ENCODE data around the gene FURIN. TPM values are rescaled to one million over a fixed set of nuclear protein-coding genes. Genes with fewer than 3 reads are reported as not detected.

The FURIN gene
- polyA plus RNA-seq, 4 donors = 22.8 to 112 (median 38.5) TPM

DNA sequence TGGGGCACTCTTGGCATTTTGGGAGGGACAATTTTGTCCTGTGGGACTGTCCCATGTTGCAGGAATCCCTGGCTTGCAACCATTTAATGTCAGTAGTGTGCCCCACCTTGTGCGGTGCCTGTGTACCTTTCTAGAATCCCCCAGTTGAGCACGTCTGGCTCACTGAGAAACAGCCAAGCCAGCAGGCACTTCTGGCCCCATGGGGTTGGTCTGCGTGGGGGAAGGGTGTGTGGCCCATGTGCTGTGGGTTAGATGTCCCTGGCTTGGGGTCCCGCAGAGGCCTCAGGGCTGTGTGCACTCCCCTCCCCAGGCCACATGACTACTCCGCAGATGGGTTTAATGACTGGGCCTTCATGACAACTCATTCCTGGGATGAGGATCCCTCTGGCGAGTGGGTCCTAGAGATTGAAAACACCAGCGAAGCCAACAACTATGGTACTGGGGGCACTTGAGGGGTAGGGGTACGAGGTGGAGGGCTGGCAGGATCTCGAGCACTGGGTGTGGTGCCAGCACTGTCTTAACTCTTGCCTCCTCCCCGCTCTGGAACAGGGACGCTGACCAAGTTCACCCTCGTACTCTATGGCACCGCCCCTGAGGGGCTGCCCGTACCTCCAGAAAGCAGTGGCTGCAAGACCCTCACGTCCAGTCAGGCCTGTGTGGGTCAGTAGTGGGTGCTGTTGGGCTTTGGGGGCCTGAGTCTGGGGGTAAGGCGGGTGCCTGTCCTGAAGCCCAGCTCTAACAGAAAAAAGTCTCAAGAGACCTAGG lies 12.2 kb downstream of the FURIN start:
- no peak overlapping the region for H3K4me3 ChIP-seq (ENCODE audit: low read depth in 1 of 3, low read length in 3 of 3)
- H3K27ac ChIP-seq (ENCODE audit: low read depth in 1 of 3, low read length in 2 of 3) = no peak overlapping the region
- DNase-seq (no peak), FAIRE-seq (no peak)
- 88 to 94% (median 90%) methylated on average over 16 of the region's 16 CpGs for WGBS, 3 donors
- no peaks in the 10 kb centered on the region for H3K9me3 ChIP-seq (ENCODE audit: control insufficient read depth in 2 of 2, insufficient read depth in 1 of 2, low read depth in 1 of 2, low read length in 1 of 2)
- H3K36me3 ChIP-seq (ENCODE audit: control insufficient read depth in 3 of 3, insufficient read depth in 2 of 3, low read depth in 1 of 3, low read length in 3 of 3) = peaks cover 23 to 80% (median 29%) of the 10 kb centered on the region in 3 donors
- peaks cover 0 to 26% (median 7%) of the 10 kb centered on the region in 3 donors for H3K4me1 ChIP-seq (ENCODE audit: control insufficient read depth in 3 of 3, insufficient read depth in 2 of 3, low read depth in 1 of 3, low read length in 2 of 3)
- no peaks in the 10 kb centered on the region for H3K27me3 ChIP-seq (ENCODE audit: control insufficient read depth in 3 of 3, insufficient read depth in 3 of 3, low read length in 3 of 3)

DNA sequence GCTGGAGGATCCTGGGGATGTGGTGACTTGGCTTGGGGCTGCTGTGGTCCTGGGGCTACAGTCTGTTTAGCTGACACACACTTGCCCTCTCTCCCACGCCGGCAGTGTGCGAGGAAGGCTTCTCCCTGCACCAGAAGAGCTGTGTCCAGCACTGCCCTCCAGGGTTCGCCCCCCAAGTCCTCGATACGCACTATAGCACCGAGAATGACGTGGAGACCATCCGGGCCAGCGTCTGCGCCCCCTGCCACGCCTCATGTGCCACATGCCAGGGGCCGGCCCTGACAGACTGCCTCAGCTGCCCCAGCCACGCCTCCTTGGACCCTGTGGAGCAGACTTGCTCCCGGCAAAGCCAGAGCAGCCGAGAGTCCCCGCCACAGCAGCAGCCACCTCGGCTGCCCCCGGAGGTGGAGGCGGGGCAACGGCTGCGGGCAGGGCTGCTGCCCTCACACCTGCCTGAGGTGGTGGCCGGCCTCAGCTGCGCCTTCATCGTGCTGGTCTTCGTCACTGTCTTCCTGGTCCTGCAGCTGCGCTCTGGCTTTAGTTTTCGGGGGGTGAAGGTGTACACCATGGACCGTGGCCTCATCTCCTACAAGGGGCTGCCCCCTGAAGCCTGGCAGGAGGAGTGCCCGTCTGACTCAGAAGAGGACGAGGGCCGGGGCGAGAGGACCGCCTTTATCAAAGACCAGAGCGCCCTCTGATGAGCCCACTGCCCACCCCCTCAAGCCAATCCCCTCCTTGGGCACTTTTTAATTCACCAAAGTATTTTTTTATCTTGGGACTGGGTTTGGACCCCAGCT lies 13.0 kb downstream of the FURIN start:
- H3K36me3 ChIP-seq (ENCODE audit: control insufficient read depth in 3 of 3, insufficient read depth in 2 of 3, low read depth in 1 of 3, low read length in 3 of 3) = peaks cover 21 to 72% (median 27%) of the 10 kb centered on the region in 3 donors
- no peak overlapping the region for H3K27ac ChIP-seq (ENCODE audit: low read depth in 1 of 3, low read length in 2 of 3)
- FAIRE-seq (no peak), DNase-seq (no peak)
- no peak overlapping the region for H3K4me3 ChIP-seq (ENCODE audit: low read depth in 1 of 3, low read length in 3 of 3)
- H3K27me3 ChIP-seq (ENCODE audit: control insufficient read depth in 3 of 3, insufficient read depth in 3 of 3, low read length in 3 of 3) = no peaks in the 10 kb centered on the region
- H3K4me1 ChIP-seq (ENCODE audit: control insufficient read depth in 3 of 3, insufficient read depth in 2 of 3, low read depth in 1 of 3, low read length in 2 of 3) = peaks cover 0 to 31% (median 7%) of the 10 kb centered on the region in 3 donors
- H3K9me3 ChIP-seq (ENCODE audit: control insufficient read depth in 2 of 2, insufficient read depth in 1 of 2, low read depth in 1 of 2, low read length in 1 of 2) = no peaks in the 10 kb centered on the region
- WGBS, 3 donors = 67 to 78% (median 74%) methylated on average over 35 of the region's 35 CpGs

DNA sequence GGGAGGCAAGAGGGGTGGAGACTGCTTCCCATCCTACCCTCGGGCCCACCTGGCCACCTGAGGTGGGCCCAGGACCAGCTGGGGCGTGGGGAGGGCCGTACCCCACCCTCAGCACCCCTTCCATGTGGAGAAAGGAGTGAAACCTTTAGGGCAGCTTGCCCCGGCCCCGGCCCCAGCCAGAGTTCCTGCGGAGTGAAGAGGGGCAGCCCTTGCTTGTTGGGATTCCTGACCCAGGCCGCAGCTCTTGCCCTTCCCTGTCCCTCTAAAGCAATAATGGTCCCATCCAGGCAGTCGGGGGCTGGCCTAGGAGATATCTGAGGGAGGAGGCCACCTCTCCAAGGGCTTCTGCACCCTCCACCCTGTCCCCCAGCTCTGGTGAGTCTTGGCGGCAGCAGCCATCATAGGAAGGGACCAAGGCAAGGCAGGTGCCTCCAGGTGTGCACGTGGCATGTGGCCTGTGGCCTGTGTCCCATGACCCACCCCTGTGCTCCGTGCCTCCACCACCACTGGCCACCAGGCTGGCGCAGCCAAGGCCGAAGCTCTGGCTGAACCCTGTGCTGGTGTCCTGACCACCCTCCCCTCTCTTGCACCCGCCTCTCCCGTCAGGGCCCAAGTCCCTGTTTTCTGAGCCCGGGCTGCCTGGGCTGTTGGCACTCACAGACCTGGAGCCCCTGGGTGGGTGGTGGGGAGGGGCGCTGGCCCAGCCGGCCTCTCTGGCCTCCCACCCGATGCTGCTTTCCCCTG lies 13.8 kb downstream of the FURIN start:
- no peak for FAIRE-seq

DNA sequence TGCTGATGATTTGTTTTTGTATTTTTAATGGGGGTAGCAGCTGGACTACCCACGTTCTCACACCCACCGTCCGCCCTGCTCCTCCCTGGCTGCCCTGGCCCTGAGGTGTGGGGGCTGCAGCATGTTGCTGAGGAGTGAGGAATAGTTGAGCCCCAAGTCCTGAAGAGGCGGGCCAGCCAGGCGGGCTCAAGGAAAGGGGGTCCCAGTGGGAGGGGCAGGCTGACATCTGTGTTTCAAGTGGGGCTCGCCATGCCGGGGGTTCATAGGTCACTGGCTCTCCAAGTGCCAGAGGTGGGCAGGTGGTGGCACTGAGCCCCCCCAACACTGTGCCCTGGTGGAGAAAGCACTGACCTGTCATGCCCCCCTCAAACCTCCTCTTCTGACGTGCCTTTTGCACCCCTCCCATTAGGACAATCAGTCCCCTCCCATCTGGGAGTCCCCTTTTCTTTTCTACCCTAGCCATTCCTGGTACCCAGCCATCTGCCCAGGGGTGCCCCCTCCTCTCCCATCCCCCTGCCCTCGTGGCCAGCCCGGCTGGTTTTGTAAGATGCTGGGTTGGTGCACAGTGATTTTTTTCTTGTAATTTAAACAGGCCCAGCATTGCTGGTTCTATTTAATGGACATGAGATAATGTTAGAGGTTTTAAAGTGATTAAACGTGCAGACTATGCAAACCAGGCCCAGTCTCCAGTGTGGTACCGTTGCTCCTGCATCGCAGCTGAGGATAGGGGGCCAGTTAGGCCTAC lies 14.6 kb downstream of the FURIN start:
- DNase-seq (no peak), FAIRE-seq (no peak)
- Histone ChIP-seq H3K9me3 (ENCODE audit: control insufficient read depth in 2 of 2, insufficient read depth in 1 of 2, low read depth in 1 of 2, low read length in 1 of 2) (no peaks in the 10 kb centered on the region), H3K27me3 (ENCODE audit: control insufficient read depth in 3 of 3, insufficient read depth in 3 of 3, low read length in 3 of 3) (no peaks in the 10 kb centered on the region), H3K36me3 (ENCODE audit: control insufficient read depth in 3 of 3, insufficient read depth in 2 of 3, low read depth in 1 of 3, low read length in 3 of 3) (peaks cover 9 to 70% (median 16%) of the 10 kb centered on the region in 3 donors), H3K4me1 (ENCODE audit: control insufficient read depth in 3 of 3, insufficient read depth in 2 of 3, low read depth in 1 of 3, low read length in 2 of 3) (peaks cover 0 to 32% (median 7%) of the 10 kb centered on the region in 3 donors), H3K4me3 (ENCODE audit: low read depth in 1 of 3, low read length in 3 of 3) (no peak overlapping the region), H3K27ac (ENCODE audit: low read depth in 1 of 3, low read length in 2 of 3) (peak overlapping the region in 2 of 3 donors; percentile 83 to 87)
- WGBS, 3 donors = 62 to 73% (median 62%) methylated on average over 13 of the region's 13 CpGs

More for the DNA sequence above, 13.8 kb downstream of the FURIN start:
- 82 to 88% (median 84%) methylated on average over 18 to 19 of the region's 19 CpGs for WGBS, 3 donors
- Histone ChIP-seq H3K9me3 (ENCODE audit: control insufficient read depth in 2 of 2, insufficient read depth in 1 of 2, low read depth in 1 of 2, low read length in 1 of 2) (no peaks in the 10 kb centered on the region), H3K4me1 (ENCODE audit: control insufficient read depth in 3 of 3, insufficient read depth in 2 of 3, low read depth in 1 of 3, low read length in 2 of 3) (peaks cover 0 to 32% (median 7%) of the 10 kb centered on the region in 3 donors), H3K27ac (ENCODE audit: low read depth in 1 of 3, low read length in 2 of 3) (no peak overlapping the region), H3K36me3 (ENCODE audit: control insufficient read depth in 3 of 3, insufficient read depth in 2 of 3, low read depth in 1 of 3, low read length in 3 of 3) (peaks cover 13 to 71% (median 20%) of the 10 kb centered on the region in 3 donors), H3K27me3 (ENCODE audit: control insufficient read depth in 3 of 3, insufficient read depth in 3 of 3, low read length in 3 of 3) (no peaks in the 10 kb centered on the region), H3K4me3 (ENCODE audit: low read depth in 1 of 3, low read length in 3 of 3) (no peak overlapping the region)
- DNase-seq = no peak

DNA sequence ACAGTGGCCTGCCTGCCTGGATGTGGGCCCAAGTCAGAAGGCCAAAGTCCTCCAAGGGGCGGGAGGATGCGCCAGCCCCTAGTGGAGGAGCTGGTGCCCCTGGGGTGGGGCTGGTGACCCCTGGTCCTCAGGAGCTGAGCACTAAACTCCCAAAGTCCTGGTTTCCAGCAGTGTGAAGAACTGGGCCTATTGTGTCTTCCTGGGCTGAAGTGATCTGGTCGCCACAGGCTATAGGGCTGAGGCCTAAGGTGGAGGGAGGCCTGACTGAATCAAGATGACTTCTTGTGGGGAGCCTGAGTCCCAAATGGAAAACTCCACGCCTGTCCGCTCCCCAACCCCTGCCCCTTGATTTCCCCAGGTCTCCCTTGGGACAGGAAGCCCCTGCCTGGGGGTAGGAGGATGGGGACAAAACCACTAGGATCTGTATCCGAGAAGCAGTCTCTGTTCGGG lies 15.2 kb downstream of the FURIN start:
- Histone ChIP-seq H3K27ac (ENCODE audit: low read depth in 1 of 3, low read length in 2 of 3) (peak overlapping the region in 2 of 3 donors; percentile 83 to 87), H3K4me1 (ENCODE audit: control insufficient read depth in 3 of 3, insufficient read depth in 2 of 3, low read depth in 1 of 3, low read length in 2 of 3) (peaks cover 0 to 32% (median 7%) of the 10 kb centered on the region in 3 donors)
- 47 to 58% (median 48%) methylated on average over 7 of the region's 7 CpGs for WGBS, 3 donors

DNA sequence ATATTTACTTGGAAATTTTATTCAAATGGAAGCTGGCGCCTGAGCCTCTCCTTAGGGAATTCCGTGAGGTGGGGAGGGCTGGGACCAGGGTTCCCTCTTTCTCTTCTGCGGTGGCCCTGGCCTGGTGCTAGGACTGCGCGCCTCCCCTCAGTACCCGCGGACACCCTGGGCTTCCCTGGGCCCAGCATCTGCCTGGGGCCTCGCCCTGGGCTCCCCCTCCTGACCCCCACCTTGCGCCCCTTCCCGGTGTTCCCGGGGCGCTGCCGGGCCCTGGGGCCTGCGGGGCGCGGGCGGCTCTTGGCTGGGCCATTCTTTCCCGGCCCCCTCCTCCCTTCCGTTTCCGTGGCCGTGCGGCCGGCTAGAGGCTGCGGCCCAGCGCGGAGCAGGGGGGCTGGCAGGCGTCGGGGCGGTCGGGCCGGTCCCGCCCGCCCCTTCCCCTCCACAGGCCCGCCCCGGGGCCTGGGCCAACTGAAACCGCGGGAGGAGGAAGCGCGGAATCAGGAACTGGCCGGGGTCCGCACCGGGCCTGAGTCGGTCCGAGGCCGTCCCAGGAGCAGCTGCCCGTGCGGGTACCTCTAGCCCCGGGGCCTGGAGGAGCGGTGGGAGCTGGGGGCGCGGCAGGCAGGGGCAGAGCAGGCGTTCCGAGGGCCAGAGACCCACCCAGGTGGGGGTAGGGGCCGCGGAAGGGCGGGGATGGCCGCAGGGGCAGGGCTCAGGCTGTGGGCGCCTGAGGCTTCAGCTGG lies 15.8 kb downstream of the FURIN start, which contains the start of gene FES:
Gene FES (plus strand): TSS at position 529 of the 743 bp plus-strand sequence. CDS start 542 bp downstream, outside the sequence.
- Histone ChIP-seq H3K27me3 (ENCODE audit: control insufficient read depth in 3 of 3, insufficient read depth in 3 of 3, low read length in 3 of 3) (no peaks in the 10 kb centered on the region), H3K9me3 (ENCODE audit: control insufficient read depth in 2 of 2, insufficient read depth in 1 of 2, low read depth in 1 of 2, low read length in 1 of 2) (no peaks in the 10 kb centered on the region), H3K36me3 (ENCODE audit: control insufficient read depth in 3 of 3, insufficient read depth in 2 of 3, low read depth in 1 of 3, low read length in 3 of 3) (peaks cover 4 to 65% (median 9%) of the 10 kb centered on the region in 3 donors), H3K4me3 (ENCODE audit: low read depth in 1 of 3, low read length in 3 of 3) (peak within 1 kb of the TSS; percentile 43 to 56 (median 51)), H3K4me1 (ENCODE audit: control insufficient read depth in 3 of 3, insufficient read depth in 2 of 3, low read depth in 1 of 3, low read length in 2 of 3) (peaks cover 0 to 32% (median 7%) of the 10 kb centered on the region in 3 donors), H3K27ac (ENCODE audit: low read depth in 1 of 3, low read length in 2 of 3) (peak within 1 kb of the TSS; percentile 63 to 87 (median 83))
- peak; percentile 36 to 77 for DNase-seq
- no peak for FAIRE-seq
- WGBS, 3 donors = 4 to 12% (median 6%) methylated on average over 41 to 58 of the region's 58 CpGs

More for the DNA sequence above, 15.2 kb downstream of the FURIN start:
- H3K27me3 ChIP-seq (ENCODE audit: control insufficient read depth in 3 of 3, insufficient read depth in 3 of 3, low read length in 3 of 3) = no peaks in the 10 kb centered on the region
- H3K9me3 ChIP-seq (ENCODE audit: control insufficient read depth in 2 of 2, insufficient read depth in 1 of 2, low read depth in 1 of 2, low read length in 1 of 2) = no peaks in the 10 kb centered on the region
- peaks cover 6 to 67% (median 15%) of the 10 kb centered on the region in 3 donors for H3K36me3 ChIP-seq (ENCODE audit: control insufficient read depth in 3 of 3, insufficient read depth in 2 of 3, low read depth in 1 of 3, low read length in 3 of 3)
- DNase-seq (peak; percentile 16 to 67), FAIRE-seq (no peak)
- peak overlapping the region in 1 of 3 donors; percentile 43 for H3K4me3 ChIP-seq (ENCODE audit: low read depth in 1 of 3, low read length in 3 of 3)

DNA sequence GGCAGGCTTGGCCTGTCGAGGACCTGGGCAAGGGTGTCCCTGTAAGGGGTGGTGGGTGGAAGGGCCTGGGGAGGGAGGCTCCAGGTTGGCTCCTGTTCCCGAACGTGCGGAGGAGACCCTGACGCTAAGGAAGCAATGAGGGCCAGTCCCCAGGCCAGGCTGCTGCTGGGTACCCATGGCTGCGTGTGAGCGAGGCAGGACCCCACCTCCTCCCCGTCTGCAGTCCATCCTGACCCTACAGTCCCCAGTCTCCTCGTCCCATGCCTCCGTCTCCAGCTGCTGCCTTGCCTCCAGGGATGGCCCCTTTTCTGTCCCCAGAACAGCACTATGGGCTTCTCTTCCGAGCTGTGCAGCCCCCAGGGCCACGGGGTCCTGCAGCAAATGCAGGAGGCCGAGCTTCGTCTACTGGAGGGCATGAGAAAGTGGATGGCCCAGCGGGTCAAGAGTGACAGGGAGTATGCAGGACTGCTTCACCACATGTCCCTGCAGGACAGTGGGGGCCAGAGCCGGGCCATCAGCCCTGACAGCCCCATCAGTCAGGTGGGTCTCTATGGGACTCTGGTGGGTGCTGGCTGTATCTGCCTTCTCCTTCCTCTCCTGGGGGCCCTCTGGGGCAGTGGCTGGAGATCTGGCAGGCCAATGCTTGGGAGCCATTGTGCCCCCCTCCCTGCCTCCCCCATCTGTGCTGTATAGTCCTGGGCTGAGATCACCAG lies 16.5 kb downstream of the FURIN start:
- DNase-seq (no peak), FAIRE-seq (no peak)
- peaks cover 0 to 32% (median 7%) of the 10 kb centered on the region in 3 donors for H3K4me1 ChIP-seq (ENCODE audit: control insufficient read depth in 3 of 3, insufficient read depth in 2 of 3, low read depth in 1 of 3, low read length in 2 of 3)
- H3K9me3 ChIP-seq (ENCODE audit: control insufficient read depth in 2 of 2, insufficient read depth in 1 of 2, low read depth in 1 of 2, low read length in 1 of 2) = no peaks in the 10 kb centered on the region
- no peaks in the 10 kb centered on the region for H3K27me3 ChIP-seq (ENCODE audit: control insufficient read depth in 3 of 3, insufficient read depth in 3 of 3, low read length in 3 of 3)
- 46 to 66% (median 62%) methylated on average over 15 to 16 of the region's 16 CpGs for WGBS, 3 donors
- peak overlapping the region; percentile 43 to 56 (median 51) for H3K4me3 ChIP-seq (ENCODE audit: low read depth in 1 of 3, low read length in 3 of 3)
- H3K36me3 ChIP-seq (ENCODE audit: control insufficient read depth in 3 of 3, insufficient read depth in 2 of 3, low read depth in 1 of 3, low read length in 3 of 3) = peaks cover 0 to 64% (median 4%) of the 10 kb centered on the region in 3 donors
- peak overlapping the region; percentile 63 to 87 (median 83) for H3K27ac ChIP-seq (ENCODE audit: low read depth in 1 of 3, low read length in 2 of 3)
